Motor neuron (in vitro differentiated cells): Measurements from ENCODE around the gene TMEM74B. TPM values are rescaled to one million over a fixed set of nuclear protein-coding genes. Genes with fewer than 3 reads are reported as not detected.

Experiments used
- ATAC-seq, 8 experiments: fragments of 200-7000 bp; cut with Tn5 transposase; replicated peaks in 6 of 8; 2 replicates each; pipeline ENCODE4 v1.8.0; 2021; ENCODE audit warnings: mild to moderate bottlenecking in 8 of 8, moderate library complexity in 8 of 8
- H3K27ac ChIP-seq, 2 donors: fragments of 250-450 bp; sonication (Bioruptor Pico); 2 replicates each; pipeline ENCODE4 v1.9.0; 2021; ENCODE audit warnings: antibody characterized with exemption in 2 of 2, mild to moderate bottlenecking in 2 of 2, moderate library complexity in 1 of 2
- H3K4me1 ChIP-seq, 2 donors: fragments of 250-450 bp; sonication (Bioruptor Pico); replicated peaks in 1 of 2; 2 replicates each; pipeline ENCODE4 v1.6.1; 2021; ENCODE audit warnings: antibody characterized with exemption in 2 of 2, mild to moderate bottlenecking in 2 of 2, moderate library complexity in 1 of 2
- H3K4me3 ChIP-seq, 5 donors: fragments of 250-450 bp; sonication (Bioruptor Pico); 2 replicates each; pipeline ENCODE4 v1.9.0; 2021; ENCODE audit warnings: antibody characterized with exemption in 5 of 5, mild to moderate bottlenecking in 5 of 5, moderate library complexity in 4 of 5
- WGBS, 10 experiments: fragments of 450-650 bp; shearing (Covaris generic); methylation state at CpG; one replicate each; pipeline ENCODE4 v1.0.0; 2022; 5-methylcytosine and 5-hydroxymethylcytosine counted together
- in situ Hi-C, 9 experiments: fragments of 400-800 bp; cut with MboI; loops; one replicate each; pipeline ENCODE4 v1.15.0; 2021; ENCODE audit warnings: low sequenced_read_pairs in 9 of 9, low pct_unique_long_range_greater_than_20kb in 2 of 9; ENCODE audit not compliant: unreplicated experiment in 9 of 9
- total RNA-seq, 8 experiments: library from RNA; unstranded; fragments of 300-600 nt; gene quantifications; 2 replicates each; pipeline versions ENCODE4 v1.2.3 to v1.2.4, GENCODE V29; 2022

TMEM74B gene
- total RNA-seq, 8 experiments from 2014 or later: 0.71 to 16.9 (median 5.9) TPM

DNA sequence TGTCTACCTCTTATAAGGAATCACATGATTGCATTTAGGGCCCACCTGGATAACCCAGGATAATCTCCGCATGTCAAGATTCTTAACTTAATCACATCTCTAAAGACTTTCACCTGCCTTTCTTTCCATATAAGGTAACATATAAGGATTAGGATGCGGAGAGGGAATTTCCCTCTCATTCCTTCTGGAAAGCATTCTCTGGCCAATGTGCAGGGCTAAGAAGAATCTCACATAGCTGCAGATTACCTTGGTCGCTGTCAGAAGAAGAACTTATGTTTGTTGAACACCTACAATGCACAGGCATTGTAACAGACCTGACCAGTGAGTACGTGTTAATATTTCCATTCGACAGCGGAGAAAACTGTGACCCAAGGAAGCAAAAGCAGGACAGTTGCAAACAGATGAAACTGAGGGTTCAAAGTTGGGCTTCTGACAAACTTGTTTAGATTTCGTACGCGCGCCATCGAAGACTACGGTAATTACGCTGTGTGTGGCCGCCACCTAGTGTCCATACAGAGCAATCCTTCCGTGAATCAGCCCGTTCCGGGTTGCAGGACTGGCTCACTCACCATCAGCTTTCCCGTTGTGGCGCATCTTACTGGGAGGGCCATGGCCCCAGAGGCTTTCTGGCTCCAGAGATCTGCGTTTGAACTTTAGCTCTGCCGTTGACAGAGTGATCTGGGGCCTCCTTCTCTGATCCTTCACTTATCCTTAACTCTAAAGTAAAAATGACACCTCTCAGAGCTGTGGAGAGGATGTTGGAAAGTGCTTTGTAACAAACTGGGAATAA, 28.0 kb upstream of the TMEM74B start:
- ATAC-seq: peak; percentile 82 to 99 (median 87)
- Histone ChIP-seq H3K27ac (no peak overlapping the region), H3K4me3 (no peak overlapping the region), H3K4me1 (peaks cover 0 to 3% of the 10 kb centered on the region in 2 donors)
- 0 to 93% (median 14%) methylated on average over 2 to 19 of the region's 21 CpGs for whole genome bisulfite sequencing, 10 experiments
- in situ Hi-C loops: loop anchor here in 3 of 9 experiments (25.0 kb wide), 1 partner anchor 401 kb away; no protein-coding TSS in a partner anchor

- H3K4me1 ChIP-seq: peaks cover 0 to 3% of the 10 kb centered on the region in 2 donors
- no peak for ATAC-seq
- H3K4me3 ChIP-seq: no peak overlapping the region
- H3K27ac ChIP-seq: no peak overlapping the region
- in situ Hi-C loops: loop anchor here in 3 of 9 experiments (25.0 kb wide), 1 partner anchor 400 kb away; no protein-coding TSS in a partner anchor
Measured at GRCh38 chr20:1212023-1212422, 27.2 kb upstream of the TMEM74B start.

DNA sequence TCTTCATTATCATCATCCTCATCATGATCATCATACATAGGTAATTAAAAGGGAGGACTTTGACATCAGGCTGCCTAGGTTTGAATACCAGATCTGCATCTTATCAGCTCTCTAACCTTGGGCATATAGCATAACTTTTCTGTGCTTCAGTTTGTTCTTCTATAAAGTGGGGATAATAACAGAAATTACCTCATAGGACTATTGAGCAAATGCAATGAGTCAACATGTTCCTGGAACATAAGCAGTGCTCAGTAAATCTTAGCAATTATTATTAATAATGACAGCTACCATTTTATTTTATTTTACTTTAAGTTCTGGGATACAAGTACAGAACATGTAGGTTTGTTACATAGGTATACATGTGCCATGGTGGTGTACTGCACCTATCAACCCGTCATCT, 25.7 kb upstream of the TMEM74B start:
- Histone ChIP-seq H3K4me3 (no peak overlapping the region), H3K4me1 (peaks cover 0 to under 1% of the 10 kb centered on the region in 2 donors), H3K27ac (no peak overlapping the region)
- in situ Hi-C loops: loop anchor here in 3 of 9 experiments (25.0 kb wide), 1 partner anchor 398 kb away; no protein-coding TSS in a partner anchor
- 80 to 100% (median 100%) methylated on average over 1 of the region's 1 CpG; no CpG with 5 or more reads in 6 of the 10 experiments for WGBS, 10 experiments
- ATAC-seq: no peak

GRCh38 chr20:1209447-1210387, 24.9 kb upstream of the TMEM74B start:
- Histone ChIP-seq H3K4me3 (no peak overlapping the region), H3K27ac (no peak overlapping the region), H3K4me1 (no peaks in the 10 kb centered on the region)
- in situ Hi-C loops: loop anchor here in 3 of 9 experiments (25.0 kb wide), 1 partner anchor 397 kb away; no protein-coding TSS in a partner anchor
- peak in 1 of 8 experiments; percentile 25 for ATAC-seq
- 0 to 94% (median 46%) methylated on average over 1 to 5 of the region's 5 CpGs for WGBS, 10 experiments

GRCh38 chr20:1207293-1207878, 22.6 kb upstream of the TMEM74B start:
- in situ Hi-C loops: loop anchor here in 3 of 9 experiments (25.0 kb wide), 1 partner anchor 395 kb away; no protein-coding TSS in a partner anchor
- 60 to 100% (median 85%) methylated on average over 1 to 3 of the region's 3 CpGs; no CpG with 5 or more reads in 4 of the 10 experiments for WGBS, 10 experiments
- no peak overlapping the region for H3K27ac ChIP-seq
- H3K4me3 ChIP-seq: no peak overlapping the region
- H3K4me1 ChIP-seq: no peaks in the 10 kb centered on the region
- ATAC-seq: no peak

DNA sequence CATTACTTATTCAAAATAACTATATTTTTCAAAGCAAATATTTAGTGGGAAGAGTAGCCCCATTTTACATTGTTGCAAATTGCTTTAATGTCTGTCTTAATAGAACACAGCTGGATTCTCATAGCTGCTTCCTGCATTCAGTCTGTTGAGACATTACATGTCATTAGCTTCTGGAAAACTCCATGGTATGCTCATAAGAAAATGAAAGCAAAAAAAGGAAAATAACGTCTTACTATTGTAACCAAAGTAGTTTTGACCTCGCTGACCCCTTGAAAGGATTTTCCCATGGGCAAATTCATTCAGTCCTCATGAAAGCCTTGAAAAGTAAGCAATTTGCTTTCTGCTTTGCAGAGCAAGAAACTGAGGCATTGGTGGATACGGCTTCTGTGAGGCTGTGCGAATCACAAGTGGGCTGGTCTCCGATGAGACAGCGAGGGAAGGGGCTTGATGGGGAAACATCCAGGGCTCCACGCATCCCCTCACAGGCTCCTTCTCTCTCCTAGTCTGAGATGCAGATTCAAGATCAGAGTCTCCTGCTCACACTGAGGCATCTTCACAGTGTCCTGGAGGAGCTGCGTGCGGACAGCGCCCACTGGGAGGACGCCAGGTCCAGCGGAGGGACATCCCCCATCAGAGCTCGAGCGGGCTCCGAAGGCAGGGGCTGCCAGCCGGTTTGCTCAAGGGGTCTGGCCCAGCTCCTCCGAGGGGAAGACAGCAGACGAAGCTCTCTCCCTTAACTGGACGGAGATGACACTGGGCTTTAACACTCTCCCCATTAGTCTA, 21.8 kb upstream of the TMEM74B start:
- peak in 1 of 8 experiments; percentile 40 for ATAC-seq
- in situ Hi-C loops: loop anchor here in 3 of 9 experiments (25.0 kb wide), 1 partner anchor 394 kb away; no protein-coding TSS in a partner anchor
- whole genome bisulfite sequencing, 10 experiments: 0 to 84% (median 55%) methylated on average over 2 to 10 of the region's 19 CpGs
- no peak overlapping the region for H3K27ac ChIP-seq
- no peak overlapping the region for H3K4me3 ChIP-seq
- no peaks in the 10 kb centered on the region for H3K4me1 ChIP-seq

GRCh38 chr20:1205802-1206201, 21.0 kb upstream of the TMEM74B start:
- Histone ChIP-seq H3K4me3 (no peak overlapping the region), H3K4me1 (no peaks in the 10 kb centered on the region), H3K27ac (no peak overlapping the region)
- ATAC-seq: no peak
- WGBS, 10 experiments: 58 to 100% (median 79%) methylated on average over 1 to 8 of the region's 8 CpGs
- in situ Hi-C loops: loop anchor here in 3 of 9 experiments (25.0 kb wide), 1 partner anchor 394 kb away; no protein-coding TSS in a partner anchor

GRCh38 chr20:1204576-1204975, 19.8 kb upstream of the TMEM74B start:
- in situ Hi-C loops: loop anchor here in 3 of 9 experiments (25.0 kb wide), 1 partner anchor 392 kb away; no protein-coding TSS in a partner anchor
- no peak overlapping the region for H3K4me3 ChIP-seq
- no peaks in the 10 kb centered on the region for H3K4me1 ChIP-seq
- no peak overlapping the region for H3K27ac ChIP-seq
- no peak for ATAC-seq
- 50 to 75% (median 66%) methylated on average over 1 to 2 of the region's 2 CpGs; no CpG with 5 or more reads in 7 of the 10 experiments for WGBS, 10 experiments

DNA sequence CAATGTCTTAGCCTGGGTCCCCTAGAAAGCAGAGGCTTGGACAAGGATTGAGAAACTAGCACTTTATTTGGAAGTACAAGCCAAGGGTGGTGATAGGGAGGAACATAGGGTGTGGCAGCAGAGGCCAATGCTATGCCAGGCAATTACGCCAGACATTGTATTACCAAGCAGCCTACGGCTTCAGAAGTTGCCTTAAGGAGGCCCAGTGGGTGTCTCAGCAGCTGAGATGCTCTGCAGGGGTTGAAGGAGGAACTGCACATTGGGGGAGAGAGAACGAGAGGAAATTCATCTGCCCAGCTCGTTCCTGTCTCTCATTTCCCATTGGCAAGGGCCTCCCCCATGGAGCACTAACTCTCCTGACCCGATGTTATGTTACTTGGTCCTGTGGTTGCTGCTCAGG, 19.3 kb upstream of the TMEM74B start:
- in situ Hi-C loops: loop anchor here in 3 of 9 experiments (25.0 kb wide), 1 partner anchor 392 kb away; no protein-coding TSS in a partner anchor
- H3K4me1 ChIP-seq: no peaks in the 10 kb centered on the region
- H3K4me3 ChIP-seq: no peak overlapping the region
- peak in 2 of 8 experiments; percentile 55 to 74 for ATAC-seq
- 50 to 100% (median 80%) methylated on average over 1 to 2 of the region's 5 CpGs; no CpG with 5 or more reads in 7 of the 10 experiments for WGBS, 10 experiments
- no peak overlapping the region for H3K27ac ChIP-seq

GRCh38 chr20:1203630-1204029, 18.8 kb upstream of the TMEM74B start:
- 0 to 75% (median 60%) methylated on average over 1 to 4 of the region's 5 CpGs; no CpG with 5 or more reads in 3 of the 10 experiments for WGBS, 10 experiments
- in situ Hi-C loops: loop anchor here in 3 of 9 experiments (25.0 kb wide), 1 partner anchor 391 kb away; no protein-coding TSS in a partner anchor
- Histone ChIP-seq H3K4me1 (no peaks in the 10 kb centered on the region), H3K27ac (no peak overlapping the region), H3K4me3 (no peak overlapping the region)
- ATAC-seq: no peak

- ATAC-seq: no peak
- no peak within 1 kb of the TSS for H3K27ac ChIP-seq
- 20 to 84% (median 60%) methylated on average over 1 to 5 of the region's 5 CpGs for WGBS, 10 experiments
- no peak within 1 kb of the TSS for H3K4me3 ChIP-seq
- in situ Hi-C loops: loop anchor here in 3 of 9 experiments (25.0 kb wide), 1 partner anchor 391 kb away; no protein-coding TSS in a partner anchor
- no peaks in the 10 kb centered on the region for H3K4me1 ChIP-seq
Measured at GRCh38 chr20:1202762-1203504, 18.2 kb upstream of the TMEM74B start, which contains the start of gene C20orf202. C20orf202 (plus strand) TSS chr20:1203454; CDS start chr20:1203586, 132 bp downstream.
